Pulmonary artery endothelial cell (primary cell): Measurements from ENCODE around the gene EPHA2. TPM values are rescaled to one million over a fixed set of nuclear protein-coding genes. Genes with fewer than 3 reads are reported as not detected.
A peak's percentile ranks its signal among the peaks of the same experiment; 100 is the strongest.
"Not testable (repeated sequence)": the region's sequence is repeated elsewhere in the genome, so short reads cannot be mapped to it uniquely, and the experiment has no call there.

Source experiments
- DNase-seq: peaks from one replicate; pipeline ENCODE4 v3.0.0-alpha.2; 2011; ENCODE audit warnings: low read depth, low spot score
- total RNA-seq: library from RNA; depleted of rRNA; stranded (reverse); fragments of >200 nt; gene quantifications from 2 replicates; pipeline ENCODE4 v1.2.3, GENCODE V29; 2014

EPHA2 gene
- 103 and 130 TPM in 2 replicates for total RNA-seq

DNA sequence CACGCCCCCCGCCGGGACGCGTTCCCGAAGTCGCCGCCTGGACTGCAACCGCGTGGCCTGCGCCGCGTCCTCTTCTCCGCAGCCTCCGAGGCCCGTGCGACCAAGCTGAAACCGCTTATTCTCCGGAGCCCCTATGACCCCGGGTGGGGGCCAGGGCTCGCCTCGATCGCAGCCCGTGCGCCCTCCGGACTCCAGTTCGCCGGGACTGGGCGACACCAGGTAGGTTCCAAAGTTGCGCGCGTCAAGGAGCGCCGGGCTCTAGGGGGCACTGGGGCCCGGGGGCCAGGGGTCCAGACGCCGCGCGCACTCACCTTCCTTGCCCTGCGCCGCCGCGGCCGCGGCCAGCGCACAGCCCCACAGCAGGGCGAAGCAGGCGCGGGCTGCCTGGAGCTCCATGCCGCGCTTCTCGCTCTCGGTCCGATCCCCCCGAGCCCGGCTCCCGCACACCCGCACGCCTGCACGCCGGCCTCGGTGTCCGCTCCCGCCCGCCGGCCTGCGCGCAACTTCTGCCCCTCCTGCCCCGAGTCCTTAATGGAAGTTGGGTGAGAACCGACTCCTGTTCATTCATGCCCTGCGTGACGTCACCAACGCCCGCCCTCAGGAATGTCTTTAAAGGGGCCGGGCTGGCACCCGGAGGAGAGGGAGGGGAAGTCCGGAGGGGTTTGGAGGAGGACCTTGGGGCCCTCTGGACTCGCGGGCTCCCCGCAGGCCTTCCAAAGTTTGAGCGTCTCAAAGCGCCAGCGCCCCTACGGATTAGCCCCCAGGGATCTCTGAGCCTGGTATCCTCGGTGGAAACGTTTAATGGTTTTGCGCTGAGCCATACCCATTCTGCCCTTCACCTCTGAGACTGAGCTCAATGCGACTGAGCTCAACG is at the start of gene EPHA2:
EPHA2 (minus strand) TSS at position 533 of the 874 bp plus-strand sequence; CDS start at position 396, 137 bp downstream.
- peak; percentile 72 for DNase-seq

DNA sequence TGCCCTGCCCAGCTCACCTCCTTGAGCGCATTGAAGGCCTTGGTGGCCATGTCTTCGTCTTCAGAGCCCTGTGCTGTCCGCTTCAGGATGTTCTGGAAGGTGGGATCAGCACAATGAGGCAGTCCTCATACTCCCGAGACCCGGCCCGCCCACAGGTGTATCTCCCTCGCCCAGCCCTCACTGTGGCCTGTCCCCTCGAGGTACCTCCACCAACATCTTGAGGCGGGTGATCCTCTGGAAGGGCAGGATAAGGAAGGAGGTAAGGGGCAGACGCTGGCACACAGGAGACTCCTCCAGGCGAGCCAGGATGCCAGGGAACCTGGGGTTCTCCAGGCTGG is 49.4 kb upstream of the EPHA2 start:
- DNase-seq: no peak

DNA sequence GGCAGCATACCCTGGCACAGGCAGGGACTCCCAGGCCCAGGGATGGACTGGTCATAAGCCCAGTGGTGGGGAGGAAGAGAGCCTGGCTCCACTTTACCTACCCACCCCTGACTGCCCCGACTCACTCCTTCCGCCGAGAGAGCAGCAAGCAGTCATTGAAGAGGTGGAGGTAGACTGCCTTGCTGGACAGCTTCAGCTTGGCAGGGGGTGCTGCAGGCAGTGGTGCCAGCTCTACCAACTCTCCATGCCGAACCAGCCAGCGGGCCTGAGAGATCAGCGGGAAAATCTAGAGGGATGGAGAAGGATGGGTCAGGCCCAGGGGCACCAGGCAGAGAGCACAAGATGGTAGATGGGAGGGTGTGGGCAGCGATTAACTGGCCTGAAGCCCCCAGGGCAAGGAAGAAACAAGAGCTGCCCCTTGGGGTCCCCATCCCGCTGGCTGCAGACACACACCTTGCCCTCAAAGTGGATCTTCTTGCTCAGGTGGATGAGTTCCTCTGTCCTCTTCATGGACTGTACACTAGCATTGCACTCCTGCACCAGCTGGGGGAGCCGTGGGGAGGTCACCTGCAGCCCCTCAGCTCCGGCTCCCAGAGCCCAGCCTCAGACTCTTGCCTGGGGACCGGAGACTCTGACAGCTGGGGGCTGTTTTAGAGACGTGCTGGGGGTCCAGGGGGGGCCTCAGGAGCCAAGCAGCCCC is 48.9 kb upstream of the EPHA2 start:
- DNase-seq: no peak

DNA sequence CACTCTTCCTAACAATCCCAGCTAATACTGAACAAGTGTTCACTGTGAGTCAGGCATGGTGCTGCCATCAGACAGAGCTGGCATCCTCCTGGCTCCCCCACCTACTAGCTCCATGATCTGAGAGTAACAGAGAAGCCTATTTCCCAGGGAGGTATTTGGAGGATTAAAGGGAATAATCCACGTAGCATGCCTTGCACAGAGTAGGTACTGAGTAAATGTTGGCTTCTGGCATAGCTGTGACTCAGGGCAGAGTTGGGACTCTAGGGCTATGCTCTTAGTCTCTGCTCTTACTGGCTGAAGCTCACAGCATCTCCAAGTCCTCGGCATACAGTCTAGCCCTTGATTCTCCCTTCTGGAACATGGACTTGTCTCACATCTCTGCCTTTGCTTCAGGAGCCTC is 48.3 kb upstream of the EPHA2 start:
- no peak for DNase-seq

DNA sequence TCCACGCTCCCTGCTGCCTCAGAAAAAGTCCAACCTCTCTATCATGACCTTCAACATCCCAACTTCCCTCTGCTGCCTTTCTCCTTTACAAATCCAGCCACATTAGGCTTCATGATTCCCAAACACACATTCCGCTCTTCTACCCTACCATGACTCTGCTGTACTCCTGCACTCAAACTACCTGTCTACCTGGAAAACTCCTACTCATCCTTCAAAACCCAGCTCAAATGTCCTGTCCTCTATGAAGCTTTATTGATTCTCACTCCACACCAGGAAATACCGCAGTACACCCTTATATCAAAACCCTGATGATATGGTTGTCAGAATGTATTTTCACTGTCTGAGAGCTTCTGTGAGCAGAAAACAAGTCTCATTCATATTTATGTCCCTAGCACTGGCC is 47.7 kb upstream of the EPHA2 start:
- no peak for DNase-seq

DNA sequence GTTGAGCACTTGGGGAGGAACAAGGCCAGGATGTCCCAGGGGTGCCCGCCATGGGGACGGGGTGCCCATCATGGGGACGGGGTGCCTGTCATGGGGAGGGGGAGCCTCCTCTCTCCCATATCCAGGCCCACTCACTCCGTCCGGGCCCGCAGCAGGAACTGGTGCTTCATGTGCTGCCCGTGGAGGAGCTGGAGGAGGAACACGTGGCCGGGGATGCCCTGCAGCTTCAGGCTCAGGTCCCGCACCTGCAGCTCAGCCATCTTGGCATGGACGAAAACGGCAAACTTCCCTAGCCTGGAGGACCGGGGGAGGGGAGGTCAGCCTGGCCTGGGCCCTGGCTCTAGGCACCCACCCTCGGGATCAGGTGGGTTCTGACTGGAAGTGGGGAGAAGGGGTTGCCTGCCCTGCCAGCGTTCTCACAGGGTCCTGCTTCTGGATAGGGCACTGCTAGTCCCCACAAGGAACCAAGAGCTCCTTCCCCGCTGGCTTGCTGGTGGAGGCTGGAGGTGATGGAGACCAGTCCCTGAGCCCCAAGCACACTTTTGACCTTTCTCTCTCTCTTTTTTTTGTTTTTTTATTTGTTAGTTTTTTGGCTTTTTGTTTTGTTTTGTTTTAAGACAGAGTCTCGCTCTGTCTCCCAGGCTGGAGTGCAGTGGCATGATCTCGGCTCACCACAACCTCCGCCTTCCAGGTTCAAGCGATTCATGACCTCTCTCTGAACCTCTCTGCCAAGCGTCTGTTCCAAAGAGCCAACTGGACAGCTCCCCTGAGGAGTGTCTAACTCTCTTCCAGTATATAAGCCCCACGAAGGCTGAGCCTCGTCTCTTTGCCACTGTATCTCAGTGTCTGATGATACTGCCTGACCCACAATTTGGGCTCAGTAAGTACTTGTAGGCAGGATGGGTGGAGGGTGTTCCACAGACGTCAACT is 46.7 kb upstream of the EPHA2 start:
- DNase-seq: no peak

DNA sequence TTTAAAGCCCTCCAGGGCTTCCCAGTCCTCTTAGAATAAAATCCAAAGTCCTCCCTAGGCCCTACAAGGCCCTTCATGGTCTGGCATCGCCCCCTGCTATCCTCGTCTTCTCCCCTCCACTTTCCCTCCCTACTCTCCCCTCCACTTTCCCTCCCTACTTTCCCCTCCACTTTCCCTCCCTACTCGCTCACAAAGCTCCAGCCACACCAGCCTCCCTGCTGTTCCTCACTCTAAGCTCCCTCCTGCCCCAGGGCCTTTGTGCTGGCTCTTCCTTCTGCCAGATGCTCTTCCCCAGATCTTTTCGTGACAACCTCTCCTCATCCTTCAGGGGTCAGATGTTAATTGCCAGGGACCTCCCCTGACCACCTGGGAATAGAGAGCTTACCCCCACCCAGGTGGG is 43.8 kb upstream of the EPHA2 start:
- DNase-seq: no peak

DNA sequence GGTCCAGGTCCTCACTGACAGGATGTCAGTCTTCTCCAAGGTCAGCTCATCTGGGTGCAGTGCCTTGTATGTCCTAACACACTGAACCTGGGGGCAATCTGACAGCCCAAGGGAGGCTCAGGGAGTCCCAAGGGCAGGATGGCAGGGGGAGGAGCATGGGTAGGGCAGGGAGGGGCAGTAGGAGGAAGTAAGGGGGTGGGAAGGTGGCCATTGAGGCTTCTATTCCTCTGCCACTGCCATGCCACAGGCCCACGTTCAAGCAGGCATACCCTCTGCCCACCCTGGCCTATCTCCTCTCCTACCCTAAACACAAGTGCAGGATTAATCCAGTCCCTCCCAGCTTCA is 43.3 kb upstream of the EPHA2 start:
- DNase-seq: no peak

DNA sequence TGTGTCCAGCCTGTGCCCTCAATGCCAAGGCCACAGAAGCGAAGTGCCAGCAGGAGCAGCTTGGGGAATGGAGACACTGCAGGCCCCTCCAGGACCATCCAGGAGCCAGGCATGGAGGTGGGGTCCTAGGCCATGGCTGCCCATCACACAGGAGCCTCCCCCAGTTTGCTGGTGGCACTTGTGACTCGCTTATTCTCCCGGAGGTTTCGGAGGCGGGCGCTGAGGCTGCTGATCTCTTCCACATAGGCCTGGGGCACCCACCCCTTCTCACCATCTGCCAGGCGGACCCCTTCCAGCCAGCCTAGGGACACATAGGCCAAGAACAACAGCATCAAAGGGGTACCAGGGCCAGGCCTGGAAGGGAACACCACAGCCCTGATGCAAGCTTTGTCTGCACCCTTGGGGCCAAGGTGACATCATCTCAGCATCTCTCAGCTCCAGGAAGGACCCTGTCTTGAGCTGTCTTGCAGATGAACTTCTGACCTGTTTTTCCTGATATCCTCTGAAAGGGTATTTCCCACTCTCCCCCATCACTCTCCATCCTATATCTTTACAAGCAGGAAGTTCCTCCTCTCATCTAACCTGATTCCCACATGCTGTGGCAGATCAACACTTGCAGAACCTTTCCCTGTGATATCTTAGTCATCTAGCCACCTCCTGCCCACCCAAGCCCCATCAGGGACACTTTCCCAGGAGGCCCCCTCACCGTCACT is 42.7 kb upstream of the EPHA2 start:
- no peak for DNase-seq

DNA sequence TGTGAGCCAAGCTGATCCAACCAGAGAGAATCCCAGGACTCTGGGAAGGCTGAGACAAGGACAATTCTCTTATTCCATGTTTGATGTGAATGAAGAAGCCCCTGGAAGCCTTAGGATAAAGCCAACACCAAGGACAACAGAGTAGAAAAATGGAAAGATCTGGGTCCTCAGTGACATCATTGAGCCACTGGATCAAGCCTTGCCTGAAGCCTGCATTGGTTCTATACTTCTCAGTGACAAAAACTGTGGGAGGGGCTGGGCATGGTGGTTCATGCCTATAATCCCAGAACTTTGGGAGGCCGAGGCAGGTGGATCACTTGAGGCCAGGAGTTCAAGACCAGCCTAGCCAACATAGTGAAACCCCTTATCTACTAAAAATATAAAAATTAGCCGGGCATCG is 41.0 kb upstream of the EPHA2 start:
- DNase-seq: no peak

DNA sequence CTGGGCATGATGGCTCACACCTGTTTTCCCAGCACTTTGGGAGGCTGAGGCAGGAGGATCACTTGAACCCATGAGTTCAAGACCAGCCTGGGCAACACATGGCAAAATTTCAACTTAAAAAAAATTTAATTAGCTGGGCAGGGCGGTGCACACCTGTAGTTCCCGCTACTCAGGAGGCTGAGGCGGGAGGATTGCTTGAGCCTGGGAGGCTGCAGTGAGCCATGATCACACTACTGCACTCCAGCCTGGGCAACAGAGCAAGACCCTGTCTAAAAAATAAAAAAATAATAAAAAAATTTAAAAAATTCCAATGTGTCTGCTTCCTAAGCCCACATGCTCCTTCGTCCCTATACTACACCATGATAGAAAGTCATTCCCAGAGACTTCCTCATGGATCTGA is 40.3 kb upstream of the EPHA2 start:
- not testable (repeated sequence) for DNase-seq

DNA sequence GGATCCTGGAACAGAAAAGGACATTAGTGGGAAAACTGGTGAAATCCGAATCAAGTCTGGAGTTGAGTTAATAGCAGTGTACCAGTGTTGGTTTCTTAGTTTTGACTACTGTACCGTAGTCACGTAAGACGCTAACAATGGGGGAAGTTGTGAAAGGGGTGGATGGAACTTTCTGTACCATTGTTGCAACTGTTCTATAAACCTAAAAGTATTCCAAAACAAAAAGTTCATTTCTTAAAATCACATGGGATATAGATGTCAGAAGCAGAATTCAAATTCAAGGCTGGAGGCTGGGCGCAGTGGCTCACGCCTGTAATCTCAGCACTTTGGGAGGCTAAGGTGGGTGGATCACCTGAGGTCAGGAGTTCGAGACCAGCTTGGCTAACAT is 39.6 kb upstream of the EPHA2 start:
- no peak for DNase-seq

DNA sequence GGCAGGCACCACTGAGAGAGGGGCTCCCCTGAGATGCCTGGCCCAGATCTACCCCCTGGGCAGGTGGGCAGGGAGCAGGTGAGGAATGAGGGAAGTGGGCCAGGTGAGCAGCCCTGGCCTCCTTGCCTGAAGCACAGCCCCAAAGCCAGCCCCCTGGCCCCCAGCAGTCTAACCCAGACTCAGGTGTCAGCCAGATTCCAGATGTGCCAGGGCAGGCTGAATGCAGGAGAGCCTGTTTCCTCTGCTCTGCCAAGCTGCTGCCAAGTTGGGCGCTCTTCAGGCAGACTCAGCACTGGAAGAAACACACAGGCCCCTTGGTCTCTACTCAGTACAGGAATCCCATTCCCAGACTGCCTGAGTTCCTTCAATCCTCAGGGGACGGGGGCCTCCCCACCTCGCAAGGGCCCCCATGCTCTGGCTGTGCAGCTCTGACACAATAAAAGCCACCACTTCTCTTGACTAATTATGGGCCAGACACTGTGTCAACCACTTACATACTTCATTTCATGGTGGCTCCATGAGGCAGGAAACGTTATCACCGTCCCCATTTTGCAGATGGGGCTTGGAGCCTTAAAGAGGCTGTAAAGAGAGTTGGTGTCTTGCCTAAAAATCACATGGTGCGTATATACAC is 36.2 kb upstream of the EPHA2 start:
- no peak for DNase-seq

DNA sequence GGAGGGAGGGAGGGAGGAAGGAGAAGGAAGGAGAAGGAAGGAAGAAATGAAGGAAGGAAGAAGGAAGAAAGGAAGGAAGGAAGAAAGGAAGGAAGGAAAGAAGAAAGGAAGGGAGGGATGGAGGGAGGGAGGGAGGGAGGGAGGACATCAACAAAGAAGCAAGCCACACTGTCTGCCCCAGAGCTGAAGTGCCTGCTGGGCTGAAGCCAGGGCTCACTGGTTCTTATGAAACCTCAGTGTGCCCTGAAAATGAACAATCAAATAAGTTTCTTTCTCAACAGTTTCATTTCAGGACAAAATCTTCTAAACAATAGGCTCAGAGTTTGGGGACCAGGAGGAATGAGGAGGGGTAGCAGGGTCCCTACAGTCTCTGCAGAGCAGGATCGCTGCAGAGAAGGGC is 35.4 kb upstream of the EPHA2 start:
- DNase-seq: no peak

DNA sequence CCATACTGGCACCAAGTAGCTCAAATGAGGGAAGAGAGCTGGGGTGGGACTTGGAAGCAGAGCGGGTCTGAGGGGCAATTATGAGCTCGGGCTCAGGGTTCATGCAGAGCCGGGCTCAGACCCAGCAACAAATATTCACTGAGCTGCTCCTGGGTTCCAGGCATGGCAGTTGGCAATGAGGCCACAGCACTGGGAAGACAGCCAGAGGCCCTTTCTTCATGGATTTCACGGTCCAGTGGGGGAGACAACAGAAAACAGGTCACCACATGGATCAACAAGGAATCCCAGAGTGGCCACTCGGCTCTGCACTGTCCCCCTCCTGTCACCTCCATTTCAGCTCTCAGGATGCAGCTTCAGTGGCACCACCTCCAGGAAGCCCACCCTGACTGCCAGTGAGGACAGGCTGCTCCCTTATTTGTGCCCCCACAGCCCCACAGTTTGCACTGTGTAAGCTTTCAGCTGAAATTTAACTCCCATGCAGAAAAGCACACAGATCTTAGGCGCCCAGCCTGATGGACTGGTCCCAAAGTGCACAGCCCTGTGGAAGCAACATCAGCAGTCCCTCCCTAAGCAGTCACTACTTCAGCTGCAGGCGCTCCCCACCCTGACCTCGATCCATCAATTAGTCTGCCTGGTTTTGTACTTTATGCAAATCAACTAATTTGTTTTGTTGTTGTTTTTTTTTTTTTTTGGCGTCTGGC is 34.2 kb upstream of the EPHA2 start:
- no peak for DNase-seq

DNA sequence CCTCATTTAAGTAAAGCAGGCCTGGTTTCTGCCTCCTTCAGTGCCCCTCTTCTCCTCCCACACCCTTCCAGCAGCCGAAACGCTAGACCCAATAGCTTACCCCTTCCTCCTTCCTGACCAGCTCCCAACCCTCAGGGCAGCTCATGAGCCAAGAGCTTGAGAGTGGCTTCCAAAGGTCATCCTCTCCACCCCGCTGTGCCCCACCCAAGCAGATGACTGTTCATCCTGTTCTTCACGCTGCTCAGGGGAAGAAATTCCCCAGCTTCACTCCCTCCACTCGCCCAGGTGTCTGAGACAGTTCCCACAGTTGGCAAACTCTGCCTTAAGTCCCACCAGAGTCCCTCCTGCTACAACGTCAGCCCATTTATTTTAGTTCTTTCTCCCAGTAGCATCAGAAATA is 33.1 kb upstream of the EPHA2 start:
- DNase-seq: no peak

DNA sequence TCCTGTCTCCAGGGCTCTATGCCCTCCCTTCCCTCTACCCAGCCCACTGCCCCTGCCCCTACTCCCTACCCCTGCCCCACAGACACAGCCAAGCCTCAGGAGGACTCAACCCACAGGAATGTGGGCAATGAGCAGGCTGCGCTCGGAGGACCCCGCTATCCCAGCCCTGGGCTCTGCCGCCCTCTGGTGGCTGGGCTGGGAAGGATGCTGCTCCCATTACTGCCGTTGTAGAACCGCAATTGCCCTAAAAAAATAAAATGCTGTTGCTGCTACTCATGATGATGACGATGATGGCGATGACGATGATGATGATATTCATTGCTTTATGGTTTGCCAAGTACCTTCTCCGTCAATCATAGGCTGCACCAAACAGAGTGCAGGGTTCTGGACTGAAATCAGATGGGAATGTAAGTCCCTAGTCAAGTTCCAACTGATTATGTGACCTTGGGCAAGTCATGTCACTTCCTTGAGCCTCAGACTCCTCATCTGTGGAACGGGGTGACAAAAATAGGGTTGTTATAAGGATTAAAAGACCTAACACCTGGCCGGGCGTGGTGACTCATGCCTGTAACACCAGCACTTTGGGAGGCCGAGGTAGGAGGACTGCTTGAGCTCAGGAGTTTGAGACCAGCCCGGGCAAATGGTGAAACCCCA is 32.0 kb upstream of the EPHA2 start:
- peak; percentile 35 for DNase-seq

DNA sequence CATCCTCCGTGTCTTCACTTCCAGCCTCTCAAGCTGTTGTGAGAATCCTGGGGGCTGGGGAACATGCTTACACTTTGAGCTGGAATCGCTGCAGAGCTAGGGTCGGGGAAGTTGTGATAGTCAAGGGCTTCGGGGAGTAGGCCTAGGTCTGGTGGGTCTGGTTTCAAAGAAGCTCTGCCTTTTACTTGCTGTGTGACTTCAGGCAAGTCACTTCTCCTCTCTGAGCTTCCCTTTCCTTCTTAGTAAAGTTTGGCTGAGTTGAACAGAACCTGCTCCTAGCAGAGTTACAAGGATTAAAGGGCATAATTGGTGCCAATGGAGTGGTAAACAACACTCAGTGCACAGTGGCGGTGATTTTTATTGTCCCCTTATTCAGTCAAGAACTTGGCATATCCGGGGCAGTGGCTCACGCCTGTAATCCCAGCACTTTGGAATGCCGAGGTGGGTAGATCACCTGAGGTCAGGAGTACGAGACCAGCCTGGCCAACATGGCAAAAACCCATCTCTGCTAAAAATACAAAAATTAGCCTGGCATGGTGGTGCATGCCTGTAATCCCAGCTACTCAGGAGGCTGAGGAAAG is 30.9 kb upstream of the EPHA2 start:
- no peak for DNase-seq

DNA sequence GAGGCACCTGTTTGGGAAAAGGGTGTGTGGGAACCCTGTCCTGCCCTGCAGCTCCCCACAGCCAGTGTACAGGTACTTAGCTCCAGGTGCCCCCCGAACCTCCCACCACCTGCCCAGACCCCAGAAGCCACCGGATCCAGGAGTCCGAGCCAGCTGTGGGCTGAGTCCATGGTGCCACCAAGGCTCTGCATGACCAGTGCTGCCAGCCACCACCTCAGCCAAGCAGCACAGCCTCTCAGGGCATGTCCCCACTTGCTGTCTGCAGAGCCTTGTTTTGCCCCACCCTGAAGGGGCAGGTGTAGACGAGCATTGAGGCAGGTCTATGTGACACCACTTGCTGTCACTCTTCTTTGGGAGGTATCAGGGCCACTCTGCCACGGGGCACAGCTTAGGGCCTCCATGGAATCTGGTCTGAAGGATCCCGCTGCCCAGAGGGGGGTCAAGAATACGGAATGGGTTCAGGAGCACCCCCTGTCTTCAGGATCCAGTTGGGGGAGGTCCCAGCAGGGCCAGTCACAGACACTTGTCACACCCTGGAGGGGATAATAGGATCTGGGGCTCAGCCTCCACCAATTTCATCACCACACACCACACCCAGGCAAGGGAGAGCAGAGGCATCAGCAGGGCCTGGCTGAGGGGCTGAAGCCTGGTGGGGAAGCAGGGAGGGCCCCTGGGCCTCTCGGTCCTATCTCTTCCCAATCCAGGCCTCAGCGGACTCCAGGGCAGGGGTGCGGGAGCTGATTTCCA is 28.9 kb upstream of the EPHA2 start:
- DNase-seq: no peak
